HCT116 (cell line): ENCODE data around the gene STON2. TPM values are rescaled to one million over a fixed set of nuclear protein-coding genes. Genes with fewer than 3 reads are reported as not detected.
"Not testable (repeated sequence)": the region's sequence is repeated elsewhere in the genome, so short reads cannot be mapped to it uniquely, and the experiment has no call there.

Experiments
- ATAC-seq: fragments of 200-7000 bp; cut with Tn5 transposase; 2 replicates; pipeline ENCODE4 v1.9.1; 2020; ENCODE audit warnings: mild to moderate bottlenecking, moderate library complexity
- BruUV-seq: library from RNA; stranded (reverse); fragments of 400-500 nt; replicated peaks from 2 replicates; lab custom pipeline; 2021; lab: Mats Ljungman, UMichigan
- CTCF ChIA-PET: fragments of 300-600 bp; sonication (Branson Sonifier 250); formaldehyde crosslinking; loops from one replicate; lab custom pipeline; 2021; ENCODE audit warnings: antibody characterized with exemption; lab: Charles Lee
- POLR2A ChIA-PET: fragments of 300-600, 350-600 bp; sonication (Branson Sonifier 250); formaldehyde crosslinking; loops from one replicate; lab custom pipeline; 2021; ENCODE audit warnings: antibody characterized with exemption; lab: Charles Lee
- RAD21 ChIA-PET, 2 experiments: fragments of 300-600 bp; sonication (Branson Sonifier 250); formaldehyde crosslinking; loops; one replicate each; lab custom pipeline; 2023; ENCODE audit warnings: low total read pairs in 2 of 2; ENCODE audit not compliant: uncharacterized antibody in 2 of 2, unreplicated experiment in 2 of 2, low non-redundant PET in 1 of 2; lab: Charles Lee
- DNase-seq: peaks from one replicate; pipeline ENCODE4 v3.0.0-alpha.2; 2010; ENCODE audit warnings: low read depth, low spot score
- H2AFZ ChIP-seq: fragments of 200-600 bp; shearing (Covaris generic), sonication (generic); 2 replicates; pipeline ENCODE4 v1.6.1; 2017; ENCODE audit warnings: low read depth, mixed run types, mixed read lengths, antibody characterized with exemption, low read length; ENCODE audit not compliant: poor library complexity, severe bottlenecking
- H3K27ac ChIP-seq: 2 replicates; pipeline ENCODE4 v1.5.1; 2012; ENCODE audit warnings: low read depth, low read length
- H3K27me3 ChIP-seq: fragments of 200-600 bp; sonication (generic); 2 replicates; pipeline ENCODE4 v1.6.1; 2016; ENCODE audit warnings: mixed run types, low read length, mixed read lengths; ENCODE audit not compliant: insufficient read depth
- H3K36me3 ChIP-seq, 2 experiments: fragments of 200-500 bp in 1 of 2; fragments of 200-600 bp in 1 of 2; sonication (Bioruptor generic) in 1 of 2; sonication (generic) in 1 of 2; 2 replicates each; pipeline versions ENCODE4 v1.5.1 to v1.6.1; 2014 to 2016; ENCODE audit warnings: low read length in 2 of 2, inconsistent platforms in 1 of 2, mixed read lengths in 1 of 2, mixed run types in 1 of 2; ENCODE audit not compliant: insufficient read depth in 2 of 2, control insufficient read depth in 1 of 2
- H3K4me1 ChIP-seq, 2 experiments: fragments of 200-600 bp in 1 of 2; sonication (generic) in 1 of 2; 2 replicates each; pipeline versions ENCODE4 v1.5.1 to v1.6.1; 2012 to 2017; ENCODE audit warnings: low read length in 2 of 2, inconsistent platforms in 1 of 2, mild to moderate bottlenecking in 1 of 2, mixed read lengths in 1 of 2, mixed run types in 1 of 2, moderate library complexity in 1 of 2; ENCODE audit not compliant: insufficient read depth in 2 of 2, control insufficient read depth in 1 of 2
- H3K4me2 ChIP-seq: fragments of 200-600 bp; sonication (generic); 2 replicates; pipeline ENCODE4 v1.6.1; 2017; ENCODE audit warnings: mixed run types, low read length, mixed read lengths
- H3K4me3 ChIP-seq, 2 experiments: fragments of 200-600 bp in 1 of 2; sonication (generic) in 1 of 2; replicated peaks in 1 of 2; 2 replicates each; pipeline ENCODE4 v1.5.1; 2011 to 2016; ENCODE audit warnings: low read length in 2 of 2, control low read depth in 1 of 2, low read depth in 1 of 2, mild to moderate bottlenecking in 1 of 2, mixed read lengths in 1 of 2, mixed run types in 1 of 2
- H3K79me2 ChIP-seq: fragments of 200-600 bp; sonication (generic); 2 replicates; pipeline ENCODE4 v1.6.1; 2017; ENCODE audit warnings: mild to moderate bottlenecking, mixed run types, low read length, moderate library complexity, mixed read lengths; ENCODE audit not compliant: insufficient read depth
- H3K9ac ChIP-seq: fragments of 200-600 bp; sonication (generic); 2 replicates; pipeline ENCODE4 v1.6.1; 2016; ENCODE audit warnings: low read length, mixed read lengths
- H3K9me2 ChIP-seq: fragments of 200-600 bp; sonication (generic), shearing (Covaris generic); 2 replicates; pipeline ENCODE4 v1.6.1; 2017; ENCODE audit warnings: mixed run types, mild to moderate bottlenecking, moderate library complexity; ENCODE audit not compliant: insufficient read depth
- H3K9me3 ChIP-seq, 2 experiments: fragments of 200-500 bp in 1 of 2; fragments of 200-600 bp in 1 of 2; sonication (Bioruptor generic) in 1 of 2; sonication (generic) in 1 of 2; 2 replicates each; pipeline ENCODE4 v1.6.1; 2014 to 2017; ENCODE audit warnings: low read length in 2 of 2, mixed read lengths in 2 of 2, inconsistent platforms in 1 of 2, low read depth in 1 of 2, mild to moderate bottlenecking in 1 of 2, mixed run types in 1 of 2, moderate library complexity in 1 of 2; ENCODE audit not compliant: control insufficient read depth in 1 of 2, insufficient read depth in 1 of 2
- H4K20me1 ChIP-seq: fragments of 200-600 bp; sonication (generic), shearing (Covaris generic); 2 replicates; pipeline ENCODE4 v1.6.1; 2017; ENCODE audit warnings: mixed run types, mild to moderate bottlenecking, moderate library complexity; ENCODE audit not compliant: insufficient read depth
- EZH2phosphoT487 ChIP-seq: fragments of 200-600 bp; IDR thresholded peaks from 2 replicates; pipeline ENCODE4 v1.6.1; 2018; ENCODE audit warnings: antibody characterized with exemption, borderline replicate concordance
- SIN3A ChIP-seq: IDR thresholded peaks from 2 replicates; pipeline ENCODE4 v1.6.1; 2012; ENCODE audit warnings: low read depth
- intact Hi-C: fragments of 100-400 bp; cut with micrococcal nuclease; formaldehyde crosslinking; loops from 2 replicates; pipeline ENCODE4 v1.10.0; 2022
- total RNA-seq: library from RNA; stranded (reverse); gene quantifications from one replicate; pipeline ENCODE4 v1.2.1, GENCODE V29; 2021; ENCODE audit not compliant: unreplicated experiment
- TF ChIP-seq, protein P1 (sequence below), 3 experiments: fragments of 200-600 bp in 1 of 3; sonication (generic) in 1 of 3; IDR thresholded peaks in 2 of 3; conservative IDR thresholded peaks in 1 of 3; 2 replicates each; pipeline ENCODE4 v1.5.1; 2012 to 2017; ENCODE audit warnings: low read depth in 2 of 3, low read length in 2 of 3, antibody characterized with exemption in 1 of 3, borderline replicate concordance in 1 of 3, control low read depth in 1 of 3, mild to moderate bottlenecking in 1 of 3, mixed read lengths in 1 of 3, mixed run types in 1 of 3, moderate library complexity in 1 of 3; ENCODE audit not compliant: insufficient read depth in 1 of 3
- TF ChIP-seq, protein P2 (sequence below): IDR thresholded peaks from 2 replicates; pipeline ENCODE4 v1.6.1; 2011; ENCODE audit warnings: mild to moderate bottlenecking, low read length, moderate library complexity; ENCODE audit not compliant: insufficient replicate concordance; ENCODE audit errors: extremely low read depth

Gene STON2
- total RNA-seq, 1 experiment from 2014 or later: 4.1 TPM

DNA sequence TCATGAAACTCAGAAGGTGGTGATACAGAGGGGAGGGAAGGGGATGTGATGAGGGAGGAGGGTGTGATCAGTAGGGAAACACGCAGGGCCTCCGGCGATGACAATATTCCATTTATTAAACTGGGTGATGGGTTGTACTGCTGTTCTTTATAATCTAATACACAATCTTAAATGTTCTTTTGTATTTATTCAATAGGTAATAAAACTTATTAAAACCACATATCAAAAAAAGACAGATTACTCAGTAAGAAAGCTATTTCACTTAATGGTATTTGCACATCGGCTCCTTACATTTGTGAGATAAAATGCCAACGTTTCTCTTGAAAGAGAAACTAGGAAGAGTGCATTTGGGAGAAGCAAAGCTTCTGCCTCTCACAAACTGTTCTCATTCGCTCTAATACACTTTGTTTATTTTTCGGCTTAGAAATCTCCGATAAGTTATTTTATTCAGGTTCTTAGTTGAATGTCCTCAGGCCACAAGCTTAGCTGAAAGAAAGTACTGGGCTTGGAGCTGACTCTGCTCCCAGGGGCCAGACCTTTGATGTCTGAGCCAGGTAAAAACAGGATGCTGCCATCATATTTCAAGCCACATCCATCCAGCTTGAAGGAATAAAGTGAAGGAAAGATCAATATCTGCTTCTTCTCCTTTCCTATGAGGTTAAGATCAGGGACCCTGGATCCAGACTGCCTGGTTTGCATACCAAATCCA is 17.5 kb downstream of the STON2 start:
- no peak overlapping the region for H3K4me2 ChIP-seq
- no peaks in the 10 kb centered on the region for H3K36me3 ChIP-seq
- intact Hi-C loops: no loop called here
- no peaks in the 10 kb centered on the region for H3K9me3 ChIP-seq
- H3K27ac ChIP-seq: no peak overlapping the region
- H3K4me3 ChIP-seq: no peak overlapping the region
- no peaks in the 10 kb centered on the region for H3K4me1 ChIP-seq
- no peak overlapping the region for H3K9ac ChIP-seq
- no peaks in the 10 kb centered on the region for H3K79me2 ChIP-seq
- no peaks in the 10 kb centered on the region for H3K27me3 ChIP-seq
- ATAC-seq: no peak
- DNase-seq: no peak
- BruUV-seq: no TSS peak
- CTCF ChIA-PET: no interaction called here
- no peaks in the 10 kb centered on the region for H3K9me2 ChIP-seq
- RAD21 ChIA-PET: no interaction called here
- H4K20me1 ChIP-seq: no peaks in the 10 kb centered on the region
- TF ChIP-seq, protein P1, sequence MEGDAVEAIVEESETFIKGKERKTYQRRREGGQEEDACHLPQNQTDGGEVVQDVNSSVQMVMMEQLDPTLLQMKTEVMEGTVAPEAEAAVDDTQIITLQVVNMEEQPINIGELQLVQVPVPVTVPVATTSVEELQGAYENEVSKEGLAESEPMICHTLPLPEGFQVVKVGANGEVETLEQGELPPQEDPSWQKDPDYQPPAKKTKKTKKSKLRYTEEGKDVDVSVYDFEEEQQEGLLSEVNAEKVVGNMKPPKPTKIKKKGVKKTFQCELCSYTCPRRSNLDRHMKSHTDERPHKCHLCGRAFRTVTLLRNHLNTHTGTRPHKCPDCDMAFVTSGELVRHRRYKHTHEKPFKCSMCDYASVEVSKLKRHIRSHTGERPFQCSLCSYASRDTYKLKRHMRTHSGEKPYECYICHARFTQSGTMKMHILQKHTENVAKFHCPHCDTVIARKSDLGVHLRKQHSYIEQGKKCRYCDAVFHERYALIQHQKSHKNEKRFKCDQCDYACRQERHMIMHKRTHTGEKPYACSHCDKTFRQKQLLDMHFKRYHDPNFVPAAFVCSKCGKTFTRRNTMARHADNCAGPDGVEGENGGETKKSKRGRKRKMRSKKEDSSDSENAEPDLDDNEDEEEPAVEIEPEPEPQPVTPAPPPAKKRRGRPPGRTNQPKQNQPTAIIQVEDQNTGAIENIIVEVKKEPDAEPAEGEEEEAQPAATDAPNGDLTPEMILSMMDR (IDR thresholded peaks at IDR 0.05 in 2 of 3, conservative IDR thresholded peaks at IDR 0.05 in 1 of 3; ENCODE audit: borderline replicate concordance in 1 of 3, insufficient read depth in 1 of 3, low read depth in 2 of 3, low read length in 2 of 3): no peak
- TF ChIP-seq, protein P2, sequence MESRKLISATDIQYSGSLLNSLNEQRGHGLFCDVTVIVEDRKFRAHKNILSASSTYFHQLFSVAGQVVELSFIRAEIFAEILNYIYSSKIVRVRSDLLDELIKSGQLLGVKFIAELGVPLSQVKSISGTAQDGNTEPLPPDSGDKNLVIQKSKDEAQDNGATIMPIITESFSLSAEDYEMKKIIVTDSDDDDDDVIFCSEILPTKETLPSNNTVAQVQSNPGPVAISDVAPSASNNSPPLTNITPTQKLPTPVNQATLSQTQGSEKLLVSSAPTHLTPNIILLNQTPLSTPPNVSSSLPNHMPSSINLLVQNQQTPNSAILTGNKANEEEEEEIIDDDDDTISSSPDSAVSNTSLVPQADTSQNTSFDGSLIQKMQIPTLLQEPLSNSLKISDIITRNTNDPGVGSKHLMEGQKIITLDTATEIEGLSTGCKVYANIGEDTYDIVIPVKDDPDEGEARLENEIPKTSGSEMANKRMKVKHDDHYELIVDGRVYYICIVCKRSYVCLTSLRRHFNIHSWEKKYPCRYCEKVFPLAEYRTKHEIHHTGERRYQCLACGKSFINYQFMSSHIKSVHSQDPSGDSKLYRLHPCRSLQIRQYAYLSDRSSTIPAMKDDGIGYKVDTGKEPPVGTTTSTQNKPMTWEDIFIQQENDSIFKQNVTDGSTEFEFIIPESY: no peak
- TF ChIP-seq EZH2phosphoT487 (no peak), SIN3A (no peak)
- H2AFZ ChIP-seq: no peak overlapping the region
- POLR2A ChIA-PET: no interaction called here

DNA sequence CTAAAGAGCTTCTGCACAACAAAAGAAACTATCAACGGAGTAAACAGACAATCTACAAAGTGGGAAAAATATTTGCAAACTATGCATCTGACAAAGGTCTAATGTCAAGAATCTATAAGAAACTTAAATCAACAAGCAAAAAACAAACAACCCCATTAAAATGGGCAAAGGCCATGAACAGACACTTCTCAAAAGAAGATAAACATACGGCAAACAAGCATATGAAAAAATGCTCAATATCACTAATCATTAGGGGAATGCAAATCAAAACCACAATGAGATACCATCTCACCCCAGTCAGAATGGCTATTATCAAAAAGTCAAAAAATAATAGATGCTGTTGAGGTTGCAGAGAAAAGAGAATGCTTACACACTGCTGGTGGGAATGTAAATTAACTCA is 20.1 kb downstream of the STON2 start:
- H3K4me2 ChIP-seq, H3K4me3 ChIP-seq, H2AFZ ChIP-seq, CTCF ChIA-PET, BruUV-seq, ATAC-seq, H3K27ac ChIP-seq, H3K9me3 ChIP-seq, H3K79me2 ChIP-seq, H3K27me3 ChIP-seq, H3K9me2 ChIP-seq, POLR2A ChIA-PET, H3K4me1 ChIP-seq, RAD21 ChIA-PET, intact Hi-C loops, H3K36me3 ChIP-seq, DNase-seq, H3K9ac ChIP-seq, H4K20me1 ChIP-seq: not testable (repeated sequence)
